GM18502 (cell line): ENCODE results near the gene SOX5.

ENCODE experiments used
- ATAC-seq: cut with Tn5 transposase; IDR thresholded peaks from one replicate; pipeline ENCODE4 v1.9.1; 2021; ENCODE audit warnings: mild to moderate bottlenecking; ENCODE audit not compliant: unreplicated experiment, poor library complexity

Gene SOX5

GRCh38 chr12:23949348-23950209 lies at the start of gene SOX5:
SOX5 (minus strand) TSS chr12:23949670; CDS start chr12:23949601, 69 bp downstream.
- no peak for ATAC-seq

GRCh38 chr12:23987046-23987445 lies 37.6 kb upstream of the SOX5 start:
- no peak for ATAC-seq

- no peak for ATAC-seq
Observed at GRCh38 chr12:23980826-23981225, 31.4 kb upstream of the SOX5 start.

- ATAC-seq: no peak
Observed at GRCh38 chr12:23964812-23965211, 15.3 kb upstream of the SOX5 start.

- ATAC-seq: no peak
Observed at GRCh38 chr12:23959826-23960225, 10.4 kb upstream of the SOX5 start.

- ATAC-seq: no peak
Observed at GRCh38 chr12:23954332-23954731, 4.9 kb upstream of the SOX5 start.

GRCh38 chr12:23952071-23952470 lies 2.6 kb upstream of the SOX5 start:
- ATAC-seq: no peak

GRCh38 chr12:23950775-23951451 lies 1.4 kb upstream of the SOX5 start:
- ATAC-seq: no peak

GRCh38 chr12:23950210-23950774 lies 822 bp upstream of the SOX5 start:
- ATAC-seq: no peak

GRCh38 chr12:23948291-23948690 lies 1.2 kb downstream of the SOX5 start:
- ATAC-seq: no peak

GRCh38 chr12:23947395-23947794 lies 2.1 kb downstream of the SOX5 start:
- no peak for ATAC-seq

GRCh38 chr12:23945249-23945648 lies 4.2 kb downstream of the SOX5 start:
- no peak for ATAC-seq

GRCh38 chr12:23944067-23944466 lies 5.4 kb downstream of the SOX5 start:
- no peak for ATAC-seq

GRCh38 chr12:23942841-23943240 lies 6.6 kb downstream of the SOX5 start:
- ATAC-seq: no peak

- no peak for ATAC-seq
Observed at GRCh38 chr12:23941780-23942179, 7.7 kb downstream of the SOX5 start.

- no peak for ATAC-seq
Observed at GRCh38 chr12:23938422-23938821, 11.0 kb downstream of the SOX5 start.

- no peak for ATAC-seq
Observed at GRCh38 chr12:23931176-23931575, 18.3 kb downstream of the SOX5 start.

- no peak for ATAC-seq
Observed at GRCh38 chr12:23930599-23930998, 18.9 kb downstream of the SOX5 start.

GRCh38 chr12:23929906-23930305 lies 19.6 kb downstream of the SOX5 start:
- no peak for ATAC-seq

- ATAC-seq: no peak
Observed at GRCh38 chr12:23927907-23928306, 21.6 kb downstream of the SOX5 start.

GRCh38 chr12:23921099-23921856 lies 28.2 kb downstream of the SOX5 start:
- no peak for ATAC-seq
